COLO668 (cell line): ENCODE measurements around the gene TRIM56.
A peak's percentile ranks its signal among the peaks of the same experiment; 100 is the strongest.
"Not testable (repeated sequence)": the region's sequence is repeated elsewhere in the genome, so short reads cannot be mapped to it uniquely, and the experiment has no call there.

Source experiments
- DNase-seq: peaks from one replicate; lab custom pipeline; 2025; ENCODE audit not compliant: unreplicated experiment; lab: John Stamatoyannopoulos, UW

TRIM56 gene

DNA sequence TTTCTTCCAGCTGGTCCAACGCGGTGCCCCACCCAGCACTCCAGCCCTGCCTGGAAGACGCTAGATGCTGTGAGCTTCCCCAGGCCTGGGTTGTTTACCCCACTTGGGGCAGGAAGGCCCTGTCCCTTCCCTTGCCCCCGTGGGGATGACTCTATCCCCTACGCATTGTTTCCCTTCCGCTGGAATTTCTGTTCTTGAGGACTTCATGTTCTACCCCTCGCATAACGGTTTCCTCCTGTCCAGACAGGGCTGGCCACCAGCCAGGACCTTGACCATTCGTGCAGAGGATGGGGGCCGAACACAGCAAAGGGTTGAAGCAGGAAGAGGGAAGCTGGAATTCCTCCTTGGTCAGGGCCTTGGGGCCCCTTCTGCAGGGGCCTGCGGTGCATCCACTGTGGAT lies 27.0 kb downstream of the TRIM56 start:
- no peak for DNase-seq

DNA sequence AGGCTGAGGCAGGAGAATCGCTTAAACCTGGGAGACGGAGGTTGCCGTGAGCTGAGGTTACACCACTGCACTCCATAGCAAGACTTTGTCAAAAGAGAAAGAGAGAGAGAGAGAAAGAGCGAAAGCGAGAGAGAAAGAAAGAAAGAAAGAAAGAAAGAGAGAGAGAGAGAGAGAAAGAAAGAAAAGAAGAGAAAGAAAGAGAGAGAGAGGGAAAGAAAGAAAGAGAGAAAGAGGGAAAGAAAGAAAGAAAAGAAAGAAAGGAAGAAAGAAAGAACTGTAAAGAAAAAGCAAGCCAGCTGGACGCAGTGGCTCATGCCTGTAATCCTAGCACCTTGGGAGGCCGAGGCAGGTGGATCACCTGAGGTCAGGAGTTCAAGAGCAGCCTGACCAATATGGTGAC lies 27.9 kb downstream of the TRIM56 start:
- not testable (repeated sequence) for DNase-seq

DNA sequence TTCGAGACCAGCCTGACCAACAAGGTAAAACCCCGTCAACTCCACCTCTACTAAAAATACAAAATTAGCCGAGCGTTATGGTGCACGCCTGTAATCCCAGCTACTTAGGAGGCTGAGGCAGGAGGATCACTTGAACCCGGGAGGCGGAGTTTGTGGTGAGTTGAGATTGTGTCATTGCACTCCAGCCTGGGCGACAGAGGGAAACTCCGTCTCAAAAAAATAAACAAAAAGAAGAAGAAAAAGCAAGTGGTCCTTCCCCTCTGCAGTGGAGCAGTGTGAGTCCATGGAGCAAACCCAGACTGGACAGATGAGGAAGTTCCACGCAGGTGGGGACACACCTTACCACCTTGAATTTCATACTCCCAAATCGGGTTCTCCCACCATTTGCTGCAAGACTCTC lies 28.6 kb downstream of the TRIM56 start:
- no peak for DNase-seq

DNA sequence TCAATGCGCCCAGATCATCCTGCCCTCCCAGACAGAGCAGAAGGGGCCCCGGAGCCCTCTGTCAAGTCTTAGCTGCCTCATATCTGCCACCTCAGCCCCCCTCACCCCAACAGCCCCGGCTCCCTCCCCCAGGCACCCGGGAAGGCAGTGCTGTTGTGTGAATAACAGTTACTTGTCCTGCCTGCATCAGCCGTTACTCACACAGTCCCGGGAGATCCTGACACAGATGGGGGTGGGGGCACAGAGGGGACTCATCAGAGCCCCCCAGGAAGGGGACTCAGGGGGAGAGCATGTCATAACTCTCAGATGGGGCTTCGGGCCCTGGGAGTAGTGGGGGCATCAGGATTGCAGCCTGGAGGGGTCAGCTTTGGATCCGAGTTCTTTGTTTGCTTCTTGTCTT lies 29.2 kb downstream of the TRIM56 start:
- DNase-seq, result no peak

DNA sequence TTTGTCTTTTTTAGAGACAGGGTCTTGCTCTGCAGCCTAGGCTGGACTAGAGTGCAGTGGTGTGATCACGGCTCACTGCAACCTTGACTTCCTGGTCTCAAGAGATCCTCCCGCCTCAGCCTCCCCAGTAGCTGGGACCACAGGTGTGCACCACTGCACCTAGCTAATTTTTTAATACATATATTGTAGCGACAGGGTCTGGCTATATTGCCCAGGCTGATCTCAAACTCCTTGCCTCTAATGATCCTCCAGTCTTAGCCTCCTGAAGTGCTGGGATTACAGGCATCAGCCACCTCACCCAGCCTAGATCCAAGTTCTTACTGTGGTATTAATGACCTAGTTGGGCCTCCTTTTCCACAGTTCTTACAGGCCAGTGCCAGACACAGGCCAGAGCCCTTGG lies 29.9 kb downstream of the TRIM56 start:
- no peak for DNase-seq

DNA sequence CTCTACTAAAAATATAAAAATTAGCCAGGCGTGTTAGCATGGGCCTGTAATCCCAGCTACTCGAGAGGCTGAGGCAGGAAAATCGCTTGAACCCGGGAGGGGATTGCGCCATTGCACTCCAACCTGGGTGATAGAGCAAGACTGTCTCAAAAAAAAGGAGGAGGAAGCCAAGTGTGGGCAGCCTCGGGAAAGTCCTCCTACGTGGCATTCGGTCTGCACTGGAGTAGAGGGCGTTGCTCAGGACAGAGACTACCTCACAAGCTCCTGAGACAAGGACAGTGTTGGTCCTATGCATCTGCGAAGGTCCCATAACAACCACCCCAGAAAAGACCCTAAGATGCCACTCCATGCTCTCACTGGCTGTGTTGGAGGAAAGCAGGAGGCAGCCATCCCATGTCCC lies 31.6 kb downstream of the TRIM56 start:
- DNase-seq, result no peak

DNA sequence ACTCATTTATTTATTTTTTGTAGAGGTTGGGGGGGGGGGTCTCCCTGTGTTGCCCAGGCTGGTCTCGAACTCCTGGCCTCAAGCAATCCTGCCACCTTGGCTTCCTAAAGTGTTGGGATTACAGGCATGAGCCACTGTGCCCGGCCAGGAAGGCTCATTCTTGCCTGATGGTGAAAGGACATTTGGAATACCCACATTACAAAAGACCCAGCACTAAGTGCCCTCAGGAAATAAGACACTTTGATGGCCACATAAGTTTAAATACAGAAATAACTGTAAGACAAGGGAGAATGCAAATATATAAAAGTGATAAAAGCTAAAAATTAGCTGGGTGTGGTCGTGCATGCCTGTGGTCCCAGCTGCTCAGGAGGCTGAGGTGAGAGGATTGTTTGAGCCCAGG lies 33.6 kb downstream of the TRIM56 start:
- DNase-seq, result no peak

DNA sequence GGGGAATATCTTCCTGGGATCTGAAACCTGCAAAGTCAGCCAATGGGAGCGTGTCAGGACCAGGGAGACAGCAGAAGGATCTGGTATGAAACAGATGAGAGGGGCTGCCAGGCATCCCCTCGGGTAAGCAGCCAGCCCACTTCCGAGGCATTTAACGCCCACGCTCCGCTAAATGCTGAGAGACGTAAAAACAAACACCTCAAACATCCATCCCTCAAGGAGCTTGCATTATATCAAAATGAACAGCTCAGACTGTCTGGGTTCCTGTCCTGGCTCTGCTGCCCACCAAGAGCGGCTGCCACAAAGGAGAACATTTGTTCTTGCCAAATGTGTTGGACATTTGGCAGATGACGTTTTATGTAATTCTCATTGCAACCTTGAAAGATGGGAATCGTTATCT lies 34.6 kb downstream of the TRIM56 start:
- no peak for DNase-seq

DNA sequence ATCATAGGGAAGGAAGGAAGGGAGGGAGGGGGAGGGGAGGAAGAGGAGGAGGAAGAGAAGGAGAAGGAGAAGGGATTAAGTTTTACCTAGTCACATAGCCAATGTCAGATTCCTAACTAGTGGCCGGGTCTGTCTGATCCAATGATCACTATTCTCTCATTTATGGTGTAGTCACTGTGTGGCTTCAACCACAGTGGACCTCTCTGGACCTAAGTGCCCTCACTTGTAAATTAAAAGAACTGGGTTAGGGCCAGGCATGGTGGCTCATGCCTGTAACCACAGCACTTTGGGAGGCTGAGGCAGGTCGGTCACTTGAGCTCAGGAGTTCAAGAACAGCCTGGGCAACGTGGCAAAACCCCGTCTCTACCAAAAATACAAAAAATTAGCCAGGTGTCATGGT lies 35.0 kb downstream of the TRIM56 start:
- no peak for DNase-seq

DNA sequence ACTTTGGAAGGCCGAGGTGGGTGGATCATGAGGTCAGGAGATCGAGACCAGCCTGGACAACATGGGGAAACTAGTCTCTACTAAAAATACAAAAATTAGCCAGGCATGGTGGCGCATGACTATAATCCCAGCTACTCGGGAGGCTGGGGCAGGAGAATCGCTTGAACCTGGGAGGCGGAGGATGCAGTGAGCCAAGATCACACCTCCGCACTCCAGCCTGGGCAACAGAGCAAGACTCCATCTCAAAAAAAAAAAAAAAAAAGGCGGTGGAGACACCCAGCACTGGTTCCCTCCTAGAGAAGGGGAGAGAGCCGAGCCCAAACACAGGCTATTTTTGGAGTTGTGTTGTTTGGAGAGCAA lies 36.3 kb downstream of the TRIM56 start:
- not testable (repeated sequence) for DNase-seq

DNA sequence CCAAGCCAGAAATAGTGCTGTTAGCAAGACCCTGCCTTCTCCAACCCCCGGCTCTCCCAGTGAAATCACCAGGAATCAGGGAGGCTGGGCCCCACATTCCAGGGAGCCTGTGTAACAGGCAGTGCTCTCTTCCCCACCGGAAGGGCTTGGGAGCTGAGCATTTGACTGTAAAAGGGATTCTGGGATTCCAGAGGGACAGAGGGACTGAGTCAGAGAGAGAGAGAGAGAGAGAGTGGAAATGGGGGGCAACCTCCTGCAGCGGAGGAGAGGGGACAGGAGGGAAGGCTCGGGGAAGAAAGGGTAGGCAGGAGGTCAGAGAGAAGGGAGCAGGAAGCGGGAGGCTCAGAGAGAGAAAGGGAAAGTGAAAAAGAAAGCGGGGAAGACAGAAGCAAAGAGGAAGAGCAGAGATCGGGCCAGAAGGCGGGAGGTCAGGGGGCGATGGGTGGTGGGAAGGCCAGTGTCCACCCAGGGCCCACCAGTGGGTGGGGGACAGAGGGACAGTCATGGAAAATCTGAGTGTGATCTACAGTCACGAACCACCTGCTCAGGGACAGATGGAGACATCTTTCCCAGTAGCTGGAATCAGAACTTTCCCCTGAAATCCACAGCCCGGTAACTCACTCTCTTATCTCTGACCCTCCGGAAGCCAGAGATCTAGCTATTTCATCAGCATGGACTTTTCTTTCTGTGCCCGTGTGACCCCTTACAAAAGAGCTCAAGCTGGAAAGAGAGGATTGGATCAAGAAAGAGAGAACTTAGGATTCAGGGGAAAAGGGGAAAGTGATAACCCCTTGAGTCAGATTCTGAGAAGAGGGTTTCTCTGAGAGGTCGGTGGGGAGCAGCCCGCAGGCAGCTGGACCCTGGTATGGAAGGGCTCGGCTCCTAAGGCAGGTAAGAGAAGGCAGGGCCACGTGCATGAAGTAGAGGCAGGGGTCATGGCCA lies 37.0 kb downstream of the TRIM56 start:
- no peak for DNase-seq

DNA sequence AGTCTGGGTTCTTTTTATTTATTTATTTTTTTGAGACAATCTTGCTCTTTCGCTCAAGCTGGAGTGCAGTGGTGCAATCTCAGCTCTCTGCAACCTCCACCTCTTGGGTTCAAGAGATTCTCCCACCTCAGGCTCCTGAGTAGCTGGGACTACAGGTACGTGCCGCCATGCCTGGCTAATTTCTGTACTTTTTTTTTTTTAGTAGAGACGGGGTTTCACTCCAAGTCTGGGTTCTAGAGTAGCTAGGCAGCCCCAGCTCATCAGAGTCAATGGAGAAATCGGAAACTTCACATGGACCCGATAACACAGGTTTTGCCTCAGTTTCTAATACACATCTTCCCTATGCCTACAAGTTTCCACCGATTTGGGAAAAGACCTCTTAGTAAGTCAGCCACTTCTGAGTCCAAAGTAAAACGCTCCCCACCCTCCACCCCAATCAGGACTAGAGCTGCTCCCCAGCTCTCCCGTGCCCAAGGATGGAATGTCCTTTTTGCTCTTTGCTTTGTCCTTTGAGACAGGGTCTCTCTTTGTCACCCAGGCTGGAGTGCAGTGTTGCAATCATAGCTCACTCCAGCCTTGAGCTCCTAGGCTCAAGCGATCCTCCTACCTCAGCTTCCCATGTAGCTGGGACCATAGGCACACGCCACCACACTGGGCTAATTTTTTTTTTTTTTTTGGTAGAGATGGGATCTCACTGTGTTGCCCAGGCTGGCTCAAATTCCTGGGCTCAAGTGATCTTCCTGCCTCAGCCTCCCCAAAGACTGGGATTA lies 37.8 kb downstream of the TRIM56 start:
- DNase-seq, result no peak

DNA sequence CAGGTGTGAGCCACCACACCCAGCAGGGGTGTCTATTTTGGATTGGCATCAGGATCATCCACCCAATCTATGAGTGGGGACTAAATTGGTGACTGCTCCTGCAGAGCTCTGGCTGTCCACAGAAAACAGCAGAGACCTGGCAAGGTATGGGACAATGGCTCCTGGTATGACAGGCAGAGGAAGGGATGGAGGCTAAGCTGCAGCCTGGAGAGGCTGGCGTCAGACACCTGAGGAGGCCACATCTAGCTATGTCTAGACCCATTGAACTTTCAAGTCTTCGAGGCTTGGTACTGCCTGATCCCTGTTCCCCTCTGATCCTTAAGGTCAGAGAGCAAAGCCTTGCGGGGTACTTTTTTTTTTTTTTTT lies 38.4 kb downstream of the TRIM56 start:
- DNase-seq, result no peak

DNA sequence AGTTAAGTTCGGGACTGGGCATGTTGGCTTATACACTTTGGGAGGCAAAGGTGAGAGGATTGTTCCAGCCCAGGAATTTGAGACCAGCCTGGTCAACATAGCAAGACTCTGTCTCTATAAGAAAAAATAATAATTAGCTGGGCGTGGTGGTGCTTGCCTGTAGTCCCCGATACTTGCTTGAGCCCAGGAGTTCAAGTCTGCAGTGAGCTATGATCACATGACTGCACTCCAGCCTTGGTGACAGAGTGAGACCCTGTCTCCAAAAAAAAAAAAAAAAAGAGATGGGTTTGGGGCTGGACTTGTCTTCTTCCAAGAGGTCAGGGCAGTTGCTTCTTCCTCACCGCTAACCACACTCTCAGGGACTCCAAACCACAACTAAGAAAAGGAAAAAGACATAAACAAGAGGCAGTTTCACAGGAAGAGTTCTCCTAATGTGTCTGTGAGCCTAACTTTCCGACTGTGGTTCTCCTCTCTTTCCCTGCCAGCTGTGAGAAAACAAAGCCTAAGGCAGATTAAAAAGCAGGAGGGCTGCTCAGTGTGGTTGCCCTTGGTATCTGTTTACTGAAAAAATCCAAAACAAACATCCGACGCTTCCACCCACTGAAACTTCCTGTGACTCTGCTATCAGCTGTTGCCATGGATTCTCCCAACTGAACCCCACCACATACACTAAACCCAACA lies 39.2 kb downstream of the TRIM56 start:
- DNase-seq, result peak; percentile 21

DNA sequence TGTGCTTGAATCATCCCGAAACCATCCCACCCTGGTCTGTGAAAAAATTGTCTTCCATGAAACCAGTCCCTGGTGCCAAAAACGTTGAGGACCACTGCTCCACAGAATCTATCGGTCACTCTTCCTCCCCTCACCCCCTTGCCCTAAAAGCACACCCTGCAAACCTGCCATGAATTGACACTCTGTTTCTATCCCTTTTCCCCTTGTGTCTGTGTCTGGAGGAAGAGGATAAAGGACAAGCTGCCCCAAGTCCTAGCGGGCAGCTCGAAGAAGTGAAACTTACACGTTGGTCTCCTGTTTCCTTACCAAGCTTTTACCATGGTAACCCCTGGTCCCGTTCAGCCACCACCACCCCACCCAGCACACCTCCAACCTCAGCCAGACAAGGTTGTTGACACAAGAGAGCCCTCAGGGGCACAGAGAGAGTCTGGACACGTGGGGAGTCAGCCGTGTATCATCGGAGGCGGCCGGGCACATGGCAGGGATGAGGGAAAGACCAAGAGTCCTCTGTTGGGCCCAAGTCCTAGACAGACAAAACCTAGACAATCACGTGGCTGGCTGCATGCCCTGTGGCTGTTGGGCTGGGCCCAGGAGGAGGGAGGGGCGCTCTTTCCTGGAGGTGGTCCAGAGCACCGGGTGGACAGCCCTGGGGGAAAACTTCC lies 40.8 kb downstream of the TRIM56 start:
- DNase-seq, result no peak

DNA sequence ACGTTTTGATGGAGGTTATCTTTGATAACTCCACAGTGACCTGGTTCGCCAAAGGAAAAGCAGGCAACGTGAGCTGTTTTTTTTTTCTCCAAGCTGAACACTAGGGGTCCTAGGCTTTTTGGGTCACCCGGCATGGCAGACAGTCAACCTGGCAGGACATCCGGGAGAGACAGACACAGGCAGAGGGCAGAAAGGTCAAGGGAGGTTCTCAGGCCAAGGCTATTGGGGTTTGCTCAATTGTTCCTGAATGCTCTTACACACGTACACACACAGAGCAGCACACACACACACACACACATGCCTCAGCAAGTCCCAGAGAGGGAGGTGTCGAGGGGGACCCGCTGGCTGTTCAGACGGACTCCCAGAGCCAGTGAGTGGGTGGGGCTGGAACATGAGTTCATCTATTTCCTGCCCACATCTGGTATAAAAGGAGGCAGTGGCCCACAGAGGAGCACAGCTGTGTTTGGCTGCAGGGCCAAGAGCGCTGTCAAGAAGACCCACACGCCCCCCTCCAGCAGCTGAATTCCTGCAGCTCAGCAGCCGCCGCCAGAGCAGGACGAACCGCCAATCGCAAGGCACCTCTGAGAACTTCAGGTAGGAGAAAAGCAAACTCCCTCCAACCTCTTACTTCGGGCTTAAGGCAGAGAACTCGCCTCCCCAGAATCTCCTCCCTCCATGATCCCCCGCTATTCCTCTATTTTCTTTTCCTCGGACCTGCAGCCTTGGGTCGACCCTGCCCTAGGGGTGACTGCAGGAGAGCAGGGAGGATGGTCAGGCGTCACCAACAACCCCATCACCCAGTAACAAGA lies 41.6 kb downstream of the TRIM56 start, which contains the start of gene SERPINE1:
TSS of gene SERPINE1 (plus strand) at position 454 of the 809 bp plus-strand sequence. CDS start 1,290 bp downstream, outside the sequence.
- peak; percentile 24 for DNase-seq

DNA sequence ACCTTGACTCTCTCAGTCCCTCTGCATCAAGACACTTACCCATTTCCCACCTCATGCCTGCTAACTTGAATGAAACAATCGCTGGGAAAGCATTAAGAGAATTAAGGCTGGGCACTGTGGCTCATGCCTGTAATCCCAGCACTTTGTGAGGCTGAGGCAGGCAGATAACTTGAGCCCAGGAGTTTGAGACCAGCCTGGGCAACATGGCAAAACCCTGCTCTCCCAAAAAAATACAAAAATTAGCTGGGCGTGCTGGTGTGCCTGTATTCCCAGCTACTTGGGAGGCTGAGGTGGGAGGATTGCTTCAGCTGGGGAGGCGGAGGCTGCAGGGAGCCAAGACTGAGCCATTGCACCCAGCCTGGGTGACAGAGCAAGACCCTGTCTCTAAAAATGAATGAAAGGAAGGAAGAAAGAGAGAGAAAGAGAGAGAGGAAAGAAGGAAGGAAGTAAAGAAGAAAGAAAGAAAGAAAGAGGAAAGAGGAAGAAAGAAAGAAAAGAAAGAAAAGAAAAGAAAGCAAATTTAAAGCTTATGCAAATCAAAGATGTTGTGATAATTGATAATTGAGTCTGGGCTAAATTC lies 42.3 kb downstream of the TRIM56 start:
- no peak for DNase-seq

DNA sequence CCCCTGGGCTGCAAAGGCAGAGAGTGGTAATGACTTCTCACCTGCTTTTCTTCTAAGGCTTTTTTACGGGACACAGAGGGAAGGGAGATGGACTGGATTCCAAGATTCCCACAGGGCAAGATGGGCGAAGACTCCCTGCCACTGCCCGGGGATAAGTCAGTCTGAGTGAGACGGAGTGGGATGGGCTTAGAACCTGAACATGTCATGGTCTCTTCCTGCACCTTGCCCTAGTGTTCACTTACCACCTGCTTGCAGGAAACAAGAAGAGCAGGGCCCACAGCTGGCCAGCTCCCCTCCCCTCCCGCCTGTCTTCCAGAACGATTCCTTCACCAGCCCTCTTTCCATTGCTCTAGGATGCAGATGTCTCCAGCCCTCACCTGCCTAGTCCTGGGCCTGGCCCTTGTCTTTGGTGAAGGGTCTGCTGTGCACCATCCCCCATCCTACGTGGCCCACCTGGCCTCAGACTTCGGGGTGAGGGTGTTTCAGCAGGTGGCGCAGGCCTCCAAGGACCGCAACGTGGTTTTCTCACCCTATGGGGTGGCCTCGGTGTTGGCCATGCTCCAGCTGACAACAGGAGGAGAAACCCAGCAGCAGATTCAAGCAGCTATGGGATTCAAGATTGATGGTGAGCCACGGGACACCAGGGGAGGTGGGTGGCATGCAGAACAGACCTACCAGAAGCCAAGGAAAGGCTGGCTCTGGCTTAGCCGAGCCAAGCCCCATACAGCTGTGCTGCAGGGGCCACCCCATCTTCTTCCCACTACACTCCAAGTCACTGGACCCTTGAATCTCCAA lies 43.0 kb downstream of the TRIM56 start:
- DNase-seq, result no peak

DNA sequence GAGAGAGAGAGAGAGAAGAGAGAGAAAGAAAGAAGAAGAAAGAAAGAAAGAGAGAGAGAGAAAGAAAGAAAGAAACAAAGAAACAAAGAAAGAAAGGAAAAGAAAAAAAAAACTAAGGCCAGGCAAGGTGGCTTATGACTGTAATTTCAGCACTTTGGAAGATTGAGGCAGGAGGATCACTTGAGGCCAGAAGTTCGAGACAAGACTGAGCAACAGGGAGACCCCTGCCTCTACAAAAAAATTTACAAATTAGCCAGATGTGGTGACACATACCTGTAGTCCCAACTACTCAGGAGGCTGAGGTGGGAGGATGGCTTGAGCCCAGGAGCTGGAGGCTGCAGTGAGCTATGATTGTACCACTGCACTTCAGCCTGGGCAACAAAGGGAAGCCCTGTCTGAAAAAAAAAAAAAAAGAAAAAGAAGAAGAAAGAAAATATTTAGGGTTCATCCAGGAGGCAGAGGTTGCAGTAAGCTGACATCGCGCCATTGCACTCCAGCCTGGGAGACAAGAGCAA lies 44.4 kb downstream of the TRIM56 start:
- no peak for DNase-seq
